Measurements from ENCODE around the gene STAG1.
A peak's percentile ranks its signal among the peaks of the same experiment; 100 is the strongest.
"Not testable (repeated sequence)": the region's sequence is repeated elsewhere in the genome, so short reads cannot be mapped to it uniquely, and the experiment has no call there.

The STAG1 gene

DNA sequence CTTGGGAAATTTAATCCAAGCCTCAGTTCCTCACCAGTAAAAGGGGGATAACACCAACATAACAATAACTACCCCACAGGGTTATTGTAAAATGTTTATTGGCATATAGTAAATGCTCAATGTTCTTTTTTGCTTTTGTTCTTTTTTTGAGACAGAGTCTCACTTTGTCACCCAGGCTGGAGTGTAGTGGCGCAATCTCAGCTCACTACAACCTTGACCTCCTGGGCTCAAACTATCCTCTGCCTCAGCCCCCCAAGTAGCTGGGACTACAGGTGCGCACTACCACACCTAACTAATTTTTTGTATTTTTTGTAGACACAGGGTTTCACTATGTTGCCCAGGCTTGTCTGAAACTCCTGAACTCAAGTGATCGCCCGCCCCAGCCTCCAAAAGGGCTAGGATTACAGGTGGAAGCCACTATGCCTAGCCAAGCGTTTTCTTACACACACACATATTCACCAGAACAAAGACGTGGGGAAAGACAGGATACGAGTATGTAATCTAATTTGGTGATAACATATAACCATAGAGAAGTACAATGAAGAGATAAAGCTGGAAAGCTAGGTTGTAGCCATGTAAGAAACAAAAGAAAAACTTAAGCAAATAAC, 11.7 kb downstream of the STAG1 start:
- H3K36me3 Mint-ChIP-seq (ENCODE audit: low read depth), result peaks cover 70% of the 10 kb centered on the region
- peaks cover 17% of the 10 kb centered on the region for H3K9me3 Mint-ChIP-seq
- H3K4me3 Mint-ChIP-seq, result no peak overlapping the region
- peak overlapping the region in 1 of 3 experiments; percentile 8 for H3K27ac Mint-ChIP-seq
- H3K27me3 Mint-ChIP-seq (ENCODE audit: low read depth), result no peaks in the 10 kb centered on the region
- TF ChIP-seq, protein P1, sequence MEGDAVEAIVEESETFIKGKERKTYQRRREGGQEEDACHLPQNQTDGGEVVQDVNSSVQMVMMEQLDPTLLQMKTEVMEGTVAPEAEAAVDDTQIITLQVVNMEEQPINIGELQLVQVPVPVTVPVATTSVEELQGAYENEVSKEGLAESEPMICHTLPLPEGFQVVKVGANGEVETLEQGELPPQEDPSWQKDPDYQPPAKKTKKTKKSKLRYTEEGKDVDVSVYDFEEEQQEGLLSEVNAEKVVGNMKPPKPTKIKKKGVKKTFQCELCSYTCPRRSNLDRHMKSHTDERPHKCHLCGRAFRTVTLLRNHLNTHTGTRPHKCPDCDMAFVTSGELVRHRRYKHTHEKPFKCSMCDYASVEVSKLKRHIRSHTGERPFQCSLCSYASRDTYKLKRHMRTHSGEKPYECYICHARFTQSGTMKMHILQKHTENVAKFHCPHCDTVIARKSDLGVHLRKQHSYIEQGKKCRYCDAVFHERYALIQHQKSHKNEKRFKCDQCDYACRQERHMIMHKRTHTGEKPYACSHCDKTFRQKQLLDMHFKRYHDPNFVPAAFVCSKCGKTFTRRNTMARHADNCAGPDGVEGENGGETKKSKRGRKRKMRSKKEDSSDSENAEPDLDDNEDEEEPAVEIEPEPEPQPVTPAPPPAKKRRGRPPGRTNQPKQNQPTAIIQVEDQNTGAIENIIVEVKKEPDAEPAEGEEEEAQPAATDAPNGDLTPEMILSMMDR (IDR thresholded peaks at IDR 0.05; ENCODE audit: unreplicated experiment in 3 of 3), result no peak
- peaks cover 6% of the 10 kb centered on the region for H3K4me1 Mint-ChIP-seq

DNA sequence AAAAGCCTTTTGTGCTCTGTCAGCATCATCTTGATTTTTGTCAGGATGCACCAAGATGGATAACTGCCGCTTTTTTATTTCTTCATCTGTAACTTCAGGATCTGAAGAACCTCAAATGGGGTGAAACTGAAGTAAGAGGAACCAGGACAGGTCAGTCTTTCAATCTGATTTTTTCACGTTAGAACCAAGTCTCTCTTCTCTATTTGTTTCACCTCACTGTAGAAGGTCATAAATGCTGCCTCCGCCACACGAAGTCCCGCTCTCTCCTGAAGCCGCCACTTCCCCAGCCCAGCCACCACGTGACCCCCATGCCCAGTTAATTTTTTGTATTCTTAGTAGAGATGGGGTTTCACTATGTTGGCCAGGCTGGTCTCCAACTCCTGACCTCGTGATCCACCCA, 15.2 kb downstream of the STAG1 start:
- not testable (repeated sequence) for H3K9me3 Mint-ChIP-seq; H3K4me3 Mint-ChIP-seq; H3K27me3 Mint-ChIP-seq (ENCODE audit: low read depth); H3K27ac Mint-ChIP-seq
- Mint-ChIP-seq H3K4me1 (peaks cover 15% of the 10 kb centered on the region), H3K36me3 (ENCODE audit: low read depth) (peaks cover 39% of the 10 kb centered on the region)

DNA sequence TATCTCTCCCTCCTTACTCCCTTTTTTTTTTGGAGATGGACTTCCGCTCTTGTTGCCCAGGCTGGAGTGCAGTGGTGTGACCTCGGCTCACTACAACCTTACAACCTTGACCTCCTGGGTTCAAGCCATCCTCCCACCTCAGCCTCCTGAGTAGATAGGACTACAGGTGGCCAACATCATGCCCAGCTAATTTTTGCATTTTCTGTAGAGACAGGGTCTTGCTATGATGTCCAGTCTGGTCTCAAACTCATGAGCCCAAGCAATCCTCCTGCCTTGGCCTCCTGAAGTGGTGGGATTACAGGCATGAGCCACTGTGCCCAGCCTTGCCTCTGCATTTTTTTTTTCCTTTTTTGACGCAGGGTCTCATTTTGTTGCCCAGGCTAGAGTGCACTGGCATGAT, 17.1 kb downstream of the STAG1 start:
- no peaks in the 10 kb centered on the region for H3K9me3 Mint-ChIP-seq
- no peaks in the 10 kb centered on the region for H3K27me3 Mint-ChIP-seq (ENCODE audit: low read depth)
- H3K4me1 Mint-ChIP-seq, result peaks cover 19% of the 10 kb centered on the region
- peaks cover 23% of the 10 kb centered on the region for H3K36me3 Mint-ChIP-seq (ENCODE audit: low read depth)
- no peak overlapping the region for H3K27ac Mint-ChIP-seq
- H3K4me3 Mint-ChIP-seq, result no peak overlapping the region
- TF ChIP-seq, protein P1 (IDR thresholded peaks at IDR 0.05; ENCODE audit: unreplicated experiment in 3 of 3), result no peak

DNA sequence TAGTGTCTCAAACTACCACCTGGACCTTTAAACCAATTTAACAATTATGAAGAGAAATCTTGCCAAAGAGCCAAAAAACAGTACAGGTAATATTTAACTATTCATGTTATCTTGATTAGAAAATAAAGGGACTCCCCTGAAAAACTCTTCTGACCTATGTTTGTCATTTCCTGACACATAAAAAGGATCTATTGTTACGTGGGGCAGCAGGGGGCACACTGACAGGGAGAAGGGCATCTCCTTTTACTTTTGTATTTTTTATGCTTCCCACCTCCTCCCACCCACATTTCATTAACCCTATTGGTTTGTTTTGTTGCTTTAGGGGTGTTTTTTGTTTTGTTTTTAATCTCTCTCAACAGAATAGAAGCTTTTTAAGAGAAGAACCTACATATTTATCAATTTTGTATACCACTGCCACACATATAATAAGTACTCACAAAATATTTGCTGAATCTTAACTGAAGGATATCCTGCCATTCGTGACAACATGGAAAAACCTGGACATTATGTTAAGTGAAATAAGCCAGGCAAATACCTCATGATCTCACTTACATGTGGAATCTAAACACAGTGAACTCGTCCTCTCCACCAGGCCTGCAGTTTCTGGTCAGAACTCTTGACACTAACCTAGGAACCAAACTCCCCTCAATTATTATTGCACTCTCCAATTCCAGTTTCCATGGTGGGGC, 17.7 kb downstream of the STAG1 start:
- TF ChIP-seq, protein P1 (IDR thresholded peaks at IDR 0.05; ENCODE audit: unreplicated experiment in 3 of 3), result no peak
- Mint-ChIP-seq H3K4me3 (no peak overlapping the region), H3K27me3 (ENCODE audit: low read depth) (no peaks in the 10 kb centered on the region), H3K36me3 (ENCODE audit: low read depth) (peaks cover 18% of the 10 kb centered on the region), H3K27ac (peak overlapping the region in 1 of 3 experiments; percentile 17), H3K4me1 (peaks cover 19% of the 10 kb centered on the region), H3K9me3 (no peaks in the 10 kb centered on the region)

GRCh38 chr3:136733317-136733833, 18.8 kb downstream of the STAG1 start:
- Mint-ChIP-seq H3K27ac (no peak overlapping the region), H3K4me1 (peaks cover 19% of the 10 kb centered on the region), H3K36me3 (ENCODE audit: low read depth) (peaks cover 18% of the 10 kb centered on the region), H3K9me3 (no peaks in the 10 kb centered on the region), H3K4me3 (no peak overlapping the region), H3K27me3 (ENCODE audit: low read depth) (no peaks in the 10 kb centered on the region)
- TF ChIP-seq, protein P1 (IDR thresholded peaks at IDR 0.05; ENCODE audit: unreplicated experiment in 3 of 3), result no peak

GRCh38 chr3:136731274-136731884, 20.8 kb downstream of the STAG1 start:
- TF ChIP-seq, protein P1 (IDR thresholded peaks at IDR 0.05; ENCODE audit: unreplicated experiment in 3 of 3), result no peak
- no peak overlapping the region for H3K4me3 Mint-ChIP-seq
- H3K27ac Mint-ChIP-seq, result peak overlapping the region in 1 of 3 experiments; percentile 3
- H3K9me3 Mint-ChIP-seq, result no peaks in the 10 kb centered on the region
- H3K27me3 Mint-ChIP-seq (ENCODE audit: low read depth), result no peaks in the 10 kb centered on the region
- H3K4me1 Mint-ChIP-seq, result peaks cover 14% of the 10 kb centered on the region
- H3K36me3 Mint-ChIP-seq (ENCODE audit: low read depth), result peaks cover 5% of the 10 kb centered on the region
